HG03342 (cell line): Measurements from ENCODE around the gene NTMT2.
A peak's percentile ranks its signal among the peaks of the same experiment; 100 is the strongest.

Source experiments
- ATAC-seq: cut with Tn5 transposase; IDR thresholded peaks from one replicate; pipeline ENCODE4 v1.9.1; 2021; ENCODE audit warnings: mild to moderate bottlenecking, moderate library complexity; ENCODE audit not compliant: unreplicated experiment

The NTMT2 gene

GRCh38 chr1:170204121-170204520 lies 58.4 kb downstream of the NTMT2 start:
- no peak for ATAC-seq

GRCh38 chr1:170205301-170205700 lies 59.5 kb downstream of the NTMT2 start:
- no peak for ATAC-seq

- ATAC-seq, result no peak
These were observed 63.4 kb downstream of the NTMT2 start for GRCh38 chr1:170209125-170209524.

GRCh38 chr1:170210142-170210541 lies 64.4 kb downstream of the NTMT2 start:
- no peak for ATAC-seq

DNA sequence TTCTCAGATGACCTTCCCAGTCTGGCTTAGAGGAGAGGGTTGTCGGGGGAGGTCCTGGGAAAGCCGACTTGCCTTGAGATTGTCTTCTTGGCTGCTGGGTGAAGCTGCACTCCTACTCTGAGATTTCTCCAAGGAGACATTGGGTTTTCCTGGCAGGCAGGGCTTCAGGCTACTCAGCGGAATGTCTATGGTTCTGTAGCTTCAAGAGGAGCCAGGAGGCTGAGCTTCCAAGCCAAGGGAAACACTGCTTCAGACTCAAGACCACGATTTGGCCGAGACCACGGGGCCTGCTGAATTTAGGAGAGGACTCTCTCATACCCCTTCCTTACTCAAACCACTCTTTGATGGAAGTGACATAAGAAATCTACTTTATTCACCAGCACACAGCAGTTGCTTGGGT lies 67.8 kb downstream of the NTMT2 start:
- no peak for ATAC-seq

- peak; percentile 72 for ATAC-seq
These were observed 68.6 kb downstream of the NTMT2 start for GRCh38 chr1:170214117-170215032.

DNA sequence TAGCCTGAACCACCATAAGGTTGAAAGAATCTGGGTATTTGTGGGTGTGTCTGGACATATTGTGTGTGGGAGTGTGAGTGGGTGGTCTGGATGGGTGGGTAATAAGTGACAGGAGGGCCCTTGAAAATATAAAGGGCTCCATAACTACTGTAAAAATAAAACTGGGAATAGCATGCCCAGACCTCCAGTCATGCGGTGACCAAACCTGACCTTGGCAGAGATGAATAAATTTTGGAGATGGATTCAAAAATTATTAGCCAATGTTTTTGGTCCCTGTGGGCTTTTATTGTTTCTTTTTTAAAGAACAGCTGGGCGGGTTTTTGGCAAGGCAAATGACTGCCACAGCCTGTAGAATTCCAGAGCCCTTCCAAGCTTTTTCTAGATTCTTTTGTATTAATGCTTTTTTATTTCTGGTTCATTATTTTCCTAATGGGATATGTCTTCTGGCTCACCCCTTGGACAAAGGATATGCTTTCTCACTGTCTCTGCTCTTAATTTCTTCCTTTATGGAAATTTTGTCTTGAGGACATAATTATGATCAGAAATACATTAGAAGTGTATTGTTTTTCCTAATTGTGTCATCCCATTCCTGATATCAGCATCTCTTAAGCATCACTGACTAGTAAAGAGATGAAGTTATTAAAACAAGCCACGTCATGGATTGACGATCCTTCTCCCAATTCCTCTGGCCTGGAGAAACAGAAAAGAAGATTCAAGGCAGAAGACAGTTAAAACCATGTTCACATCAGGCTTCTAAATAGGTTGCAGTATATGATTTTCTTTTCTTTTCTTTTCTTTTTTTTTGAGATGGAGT lies 69.5 kb downstream of the NTMT2 start:
- ATAC-seq, result no peak

GRCh38 chr1:170217517-170218256 lies 71.9 kb downstream of the NTMT2 start:
- ATAC-seq, result no peak

GRCh38 chr1:170218257-170218650 lies 72.5 kb downstream of the NTMT2 start:
- ATAC-seq, result no peak
